H1 (cell line): ENCODE measurements around the gene FOSL2. TPM values are rescaled to one million over a fixed set of nuclear protein-coding genes. Genes with fewer than 3 reads are reported as not detected.
A peak's percentile ranks its signal among the peaks of the same experiment; 100 is the strongest.

Source experiments
- CTCF ChIA-PET: fragments of 300-600 bp; sonication (Branson Sonifier 250); formaldehyde crosslinking; loops from one replicate; lab custom pipeline; 2021; ENCODE audit not compliant: partially characterized antibody; lab: Charles Lee
- POLR2A ChIA-PET: fragments of 300-600 bp; sonication (Branson Sonifier 250); formaldehyde crosslinking; loops from one replicate; lab custom pipeline; 2021; ENCODE audit warnings: inconsistent platforms; ENCODE audit not compliant: partially characterized antibody; lab: Charles Lee
- DNase-seq, 2 experiments: peaks; one replicate each; pipeline versions ENCODE4 v3.0.0 to v3.0.0-alpha.2; 2010 to 2022; ENCODE audit warnings: low spot score in 2 of 2, low read depth in 1 of 2, mixed read lengths in 1 of 2
- FAIRE-seq: peaks from 2 replicates; lab custom pipeline; 2011; peaks lifted over from hg19 to GRCh38; lab: Jason Lieb, UNC
- H2AFZ ChIP-seq: 2 replicates; pipeline ENCODE4 v1.8.1; 2012; ENCODE audit warnings: low read length, inconsistent platforms
- H2AK5ac ChIP-seq: 2 replicates; pipeline ENCODE4 v1.6.1; 2013; ENCODE audit warnings: low read depth, low read length
- H2BK120ac ChIP-seq: replicated peaks from 2 replicates; pipeline ENCODE3; 2013; ENCODE audit warnings: low read depth, low read length, inconsistent platforms
- H2BK12ac ChIP-seq: 2 replicates; pipeline ENCODE4 v1.6.1; 2013; ENCODE audit warnings: low read depth, low read length
- H2BK15ac ChIP-seq: 2 replicates; pipeline ENCODE4 v1.6.1; 2013; ENCODE audit warnings: low read length
- H2BK20ac ChIP-seq: 2 replicates; pipeline ENCODE4 v1.6.1; 2013; ENCODE audit warnings: low read length
- H2BK5ac ChIP-seq: 2 replicates; pipeline ENCODE4 v1.6.1; 2013; ENCODE audit warnings: low read depth, low read length
- H3K14ac ChIP-seq: 2 replicates; pipeline ENCODE4 v1.6.1; 2013; ENCODE audit warnings: inconsistent platforms; ENCODE audit not compliant: insufficient read length
- H3K18ac ChIP-seq: 2 replicates; pipeline ENCODE4 v1.6.1; 2013; ENCODE audit warnings: low read length; ENCODE audit errors: extremely low read depth
- H3K23ac ChIP-seq: 2 replicates; pipeline ENCODE4 v1.6.1; 2013; ENCODE audit warnings: inconsistent platforms; ENCODE audit not compliant: insufficient read length
- H3K23me2 ChIP-seq: 2 replicates; pipeline ENCODE4 v1.6.1; 2013; ENCODE audit warnings: low read depth, low read length
- H3K27ac ChIP-seq: 2 replicates; pipeline ENCODE4 v1.6.1; 2011; ENCODE audit warnings: low read depth, low read length, inconsistent platforms
- H3K27me3 ChIP-seq, 4 experiments: replicated peaks in 1 of 4; 1 replicate in 1 of 4; 2 replicates in 3 of 4; pipeline versions ENCODE4 v1.6.1 to v1.8.1; 2011 to 2013; ENCODE audit warnings: low read length in 3 of 4, mild to moderate bottlenecking in 3 of 4, inconsistent platforms in 2 of 4, mixed read lengths in 2 of 4, moderate library complexity in 1 of 4; ENCODE audit not compliant: control insufficient read depth in 3 of 4, insufficient read depth in 3 of 4; ENCODE audit errors: extremely low read depth in 1 of 4
- H3K36me3 ChIP-seq, 4 experiments: 2 replicates each; pipeline versions ENCODE4 v1.6.1 to v1.8.1; 2011 to 2013; ENCODE audit warnings: mild to moderate bottlenecking in 4 of 4, low read length in 3 of 4, moderate library complexity in 2 of 4, control low read depth in 1 of 4, inconsistent platforms in 1 of 4; ENCODE audit not compliant: insufficient read depth in 4 of 4, control insufficient read depth in 2 of 4
- H3K4ac ChIP-seq: replicated peaks from 2 replicates; pipeline ENCODE3; 2013; ENCODE audit warnings: low read length, low read depth, mixed read lengths, inconsistent platforms; ENCODE audit not compliant: insufficient read length
- H3K4me1 ChIP-seq, 4 experiments: replicated peaks in 1 of 4; 1 replicate in 1 of 4; 2 replicates in 3 of 4; pipeline versions ENCODE4 v1.6.1 to v1.8.1; 2011 to 2013; ENCODE audit warnings: low read length in 3 of 4, inconsistent platforms in 2 of 4, mixed read lengths in 1 of 4; ENCODE audit not compliant: insufficient read depth in 4 of 4, control insufficient read depth in 3 of 4
- H3K4me2 ChIP-seq, 2 experiments: 2 replicates each; pipeline versions ENCODE4 v1.6.1 to v1.8.1; 2011 to 2013; ENCODE audit warnings: low read depth in 2 of 2, low read length in 2 of 2, control low read depth in 1 of 2, inconsistent platforms in 1 of 2, mild to moderate bottlenecking in 1 of 2; ENCODE audit not compliant: insufficient read depth in 1 of 2
- H3K4me3 ChIP-seq, 4 experiments: fragments of 200-600, 300-600 bp in 1 of 4; sonication (generic), shearing (Covaris generic), sonication (Bioruptor Twin) in 1 of 4; 2 replicates each; pipeline versions ENCODE4 v1.5.1 to v1.8.1; 2011 to 2016; ENCODE audit warnings: low read length in 4 of 4, low read depth in 3 of 4, control low read depth in 2 of 4, inconsistent platforms in 2 of 4, mild to moderate bottlenecking in 2 of 4, mixed read lengths in 1 of 4, moderate library complexity in 1 of 4; ENCODE audit not compliant: insufficient read depth in 2 of 4; ENCODE audit errors: extremely low read depth in 1 of 4
- H3K56ac ChIP-seq: replicated peaks from 2 replicates; pipeline ENCODE3; 2013; ENCODE audit warnings: low read depth, mild to moderate bottlenecking, mixed read lengths, low read length, inconsistent platforms; ENCODE audit not compliant: insufficient read length
- H3K79me1 ChIP-seq: 2 replicates; pipeline ENCODE4 v1.6.1; 2013; ENCODE audit warnings: low read depth, low read length, control low read depth
- H3K79me2 ChIP-seq, 2 experiments: 2 replicates each; pipeline versions ENCODE4 v1.6.1 to v1.8.1; 2012 to 2013; ENCODE audit warnings: low read length in 2 of 2, mild to moderate bottlenecking in 2 of 2, inconsistent platforms in 1 of 2; ENCODE audit not compliant: insufficient read depth in 2 of 2, control insufficient read depth in 1 of 2
- H3K9ac ChIP-seq, 4 experiments: replicated peaks in 1 of 4; 1 replicate in 1 of 4; 2 replicates in 3 of 4; pipeline versions ENCODE4 v1.6.1 to v1.8.1; 2011 to 2013; ENCODE audit warnings: low read depth in 3 of 4, low read length in 3 of 4, control low read depth in 2 of 4, mild to moderate bottlenecking in 2 of 4, moderate library complexity in 2 of 4, inconsistent platforms in 1 of 4; ENCODE audit errors: extremely low read depth in 1 of 4
- H3K9me3 ChIP-seq, 2 experiments: 2 replicates each; pipeline versions ENCODE4 v1.6.1 to v1.8.1; 2012 to 2013; ENCODE audit warnings: mild to moderate bottlenecking in 2 of 2, moderate library complexity in 2 of 2, control low read depth in 1 of 2, inconsistent platforms in 1 of 2, low read depth in 1 of 2, low read length in 1 of 2, mixed read lengths in 1 of 2; ENCODE audit not compliant: insufficient read depth in 2 of 2
- H4K20me1 ChIP-seq, 2 experiments: replicated peaks in 1 of 2; 2 replicates each; pipeline versions ENCODE3 to v1.8.1; 2011 to 2013; ENCODE audit warnings: inconsistent platforms in 2 of 2, low read length in 2 of 2, mild to moderate bottlenecking in 1 of 2; ENCODE audit not compliant: insufficient read depth in 2 of 2, control insufficient read depth in 1 of 2
- H4K5ac ChIP-seq: 2 replicates; pipeline ENCODE4 v1.6.1; 2013; ENCODE audit warnings: low read length, low read depth, mixed read lengths, inconsistent platforms; ENCODE audit not compliant: insufficient read length
- H4K8ac ChIP-seq: 2 replicates; pipeline ENCODE4 v1.8.0; 2013; ENCODE audit warnings: mild to moderate bottlenecking, moderate library complexity, low read length, inconsistent platforms; ENCODE audit not compliant: insufficient read depth; ENCODE audit errors: extremely low read depth
- H4K91ac ChIP-seq: replicated peaks from 2 replicates; pipeline ENCODE3; 2013; ENCODE audit warnings: low read length, mixed read lengths, inconsistent platforms; ENCODE audit not compliant: insufficient read length
- BACH1 ChIP-seq: IDR thresholded peaks from 2 replicates; pipeline ENCODE4 v1.6.1; 2012; ENCODE audit warnings: low read length, improper control_type of control experiment
- E2F6 ChIP-seq: IDR thresholded peaks from 2 replicates; pipeline ENCODE4 v1.6.1; 2012; ENCODE audit warnings: inconsistent platforms
- EGR1 ChIP-seq: IDR thresholded peaks from 2 replicates; pipeline ENCODE4 v1.6.1; 2011; ENCODE audit warnings: low read depth, low read length, borderline replicate concordance
- KDM4A ChIP-seq: IDR thresholded peaks from one replicate; pipeline ENCODE4 v1.7.1; 2012; ENCODE audit warnings: low read depth, mild to moderate bottlenecking, moderate library complexity, low read length, inconsistent platforms; ENCODE audit not compliant: severe bottlenecking
- MAFK ChIP-seq: IDR thresholded peaks from 2 replicates; pipeline ENCODE4 v1.6.1; 2012; ENCODE audit warnings: low read depth, mild to moderate bottlenecking, improper control_type of control experiment, low read length
- POLR2A ChIP-seq, 2 experiments: IDR thresholded peaks; 1 replicate in 1 of 2; 2 replicates in 1 of 2; pipeline ENCODE4 v1.6.1; 2011; ENCODE audit warnings: low read depth in 2 of 2, low read length in 2 of 2, mild to moderate bottlenecking in 2 of 2; ENCODE audit errors: control extremely low read depth in 1 of 2
- RAD21 ChIP-seq, 2 experiments: IDR thresholded peaks in 1 of 2; conservative IDR thresholded peaks in 1 of 2; 2 replicates each; pipeline ENCODE4 v1.6.1; 2011; ENCODE audit warnings: low read depth in 2 of 2, low read length in 2 of 2, improper control_type of control experiment in 1 of 2, inconsistent platforms in 1 of 2, mild to moderate bottlenecking in 1 of 2, moderate library complexity in 1 of 2
- RBBP5 ChIP-seq: IDR thresholded peaks from 2 replicates; pipeline ENCODE4 v1.7.1; 2012; ENCODE audit warnings: low read depth, mild to moderate bottlenecking, inconsistent platforms, low read length, moderate library complexity, borderline replicate concordance
- SP2 ChIP-seq: IDR thresholded peaks from 2 replicates; pipeline ENCODE4 v1.6.1; 2012; ENCODE audit warnings: mild to moderate bottlenecking, low read length, inconsistent platforms
- TAF1 ChIP-seq: IDR thresholded peaks from 2 replicates; pipeline ENCODE4 v1.6.1; 2011; ENCODE audit warnings: mild to moderate bottlenecking, low read depth, low read length
- TBP ChIP-seq: IDR thresholded peaks from 2 replicates; pipeline ENCODE4 v1.6.1; 2011; ENCODE audit warnings: low read depth, low read length, improper control_type of control experiment
- TEAD4 ChIP-seq: IDR thresholded peaks from 2 replicates; pipeline ENCODE4 v1.6.1; 2012; ENCODE audit warnings: low read depth, low read length, inconsistent platforms, mixed read lengths
- WGBS, 2 experiments: shearing (Covaris generic) in 1 of 2; methylation state at CpG; one replicate each; pipeline versions ENCODE4 v1.1.6 to v1.1.7; 2013 to 2015; ENCODE audit warnings: low lambda C conversion rate in 2 of 2, mixed read lengths in 2 of 2, inconsistent platforms in 1 of 2, low coverage in 1 of 2, missing lambda C conversion rate in 1 of 2; ENCODE audit not compliant: insufficient replicate concordance in 2 of 2, insufficient coverage in 1 of 2, insufficient read length in 1 of 2; ENCODE audit errors: extremely low coverage in 1 of 2, missing lambda C conversion rate in 1 of 2; 5-methylcytosine and 5-hydroxymethylcytosine counted together
- polyA plus RNA-seq, 7 experiments: library from polyadenylated mRNA; depleted of rRNA in 3 of 7; stranded (reverse) in 5 of 7; unstranded in 2 of 7; fragments of >200 nt in 5 of 7; fragments of 200-250 nt in 2 of 7; gene quantifications; 1 replicate in 5 of 7; 2 replicates in 1 of 7; 4 replicates in 1 of 7; pipeline versions ENCODE4 v1.2.1 to v1.2.3, GENCODE V29; 2011 to 2013; ENCODE audit warnings: missing spikeins in 2 of 7, mixed read lengths in 2 of 7
- total RNA-seq: library from RNA; stranded (reverse); fragmentation: NEBNext Ultra II Directional; extraction: Animal tissue kit (Norgen Biotek cat#: 25700); gene quantifications from 2 replicates; pipeline ENCODE4 v1.2.1, GENCODE V29; 2021

The FOSL2 gene
- total and polyA plus RNA-seq, 2 of the 8 experiments (the other 6 are each of a cell fraction or from before 2014, with no cell fraction given), result 1.5 to 4.5 TPM

GRCh38 chr2:28390241-28390745 is 2.4 kb upstream of the FOSL2 start:
- peak overlapping the region; percentile 81 to 87 for H3K4me2 ChIP-seq
- no peak overlapping the region for H4K91ac ChIP-seq
- H3K9ac ChIP-seq, result peak overlapping the region; percentile 16 to 82 (median 48); a peak in 6 of 7 replicates
- no peak for FAIRE-seq
- no peak overlapping the region for H2AK5ac ChIP-seq
- H3K4me1 ChIP-seq, result peaks cover 9 to 22% (median 14%) of the 10 kb centered on the region in 4 experiments
- H3K14ac ChIP-seq, result no peak overlapping the region
- H3K27me3 ChIP-seq, result peaks cover 17 to 54% (median 42%) of the 10 kb centered on the region in 4 experiments
- peak overlapping the region; percentile 59; the same call in 1 of the 2 replicates for H4K8ac ChIP-seq
- 0 out of 2 replicates have a peak overlapping the region, but pooled peaks have one; percentile 6 for H3K27ac ChIP-seq
- peak overlapping the region; percentile 48; the same call in 1 of the 2 replicates for H3K18ac ChIP-seq
- no peak overlapping the region for H2BK15ac ChIP-seq
- CTCF ChIA-PET, result interaction anchor here (1.6 kb wide), 1 partner anchor 11 kb away, joined by 5 read pairs; no protein-coding TSS in a partner anchor
- peaks cover 2 to 4% of the 10 kb centered on the region in 2 experiments for H4K20me1 ChIP-seq
- peaks cover 26% of the 10 kb centered on the region for H3K23me2 ChIP-seq
- H3K79me2 ChIP-seq, result no peaks in the 10 kb centered on the region
- no peak overlapping the region for H2BK120ac ChIP-seq
- no peak overlapping the region for H3K56ac ChIP-seq
- no peaks in the 10 kb centered on the region for H3K9me3 ChIP-seq
- peak overlapping the region; percentile 54; the same call in 1 of the 2 replicates for H2AFZ ChIP-seq
- POLR2A ChIA-PET, result interaction anchor here (0.8 to 4.2 kb wide), 14 partner anchors 9 to 674 kb away, joined by 3 to 17 read pairs (median 5); partner anchors contain the start of genes BABAM2 and RBKS
- peak overlapping the region; percentile 61; the same call in 1 of the 2 replicates for H2BK20ac ChIP-seq
- WGBS, 2 experiments, result 0% methylated on average over 4 of the region's 45 CpGs; no CpG with 5 or more reads in 1 of the 2 experiments
- H2BK12ac ChIP-seq, result peak overlapping the region; percentile 85
- peak overlapping the region; percentile 40 for H3K4ac ChIP-seq
- H3K36me3 ChIP-seq, result no peaks in the 10 kb centered on the region
- peak; percentile 25 to 82 for DNase-seq
- no peak overlapping the region for H4K5ac ChIP-seq
- peak overlapping the region; percentile 51 to 94 (median 69) for H3K4me3 ChIP-seq
- H3K23ac ChIP-seq, result no peak overlapping the region
- H3K79me1 ChIP-seq, result no peaks in the 10 kb centered on the region
- H2BK5ac ChIP-seq, result peak overlapping the region; percentile 78; the same call in 1 of the 2 replicates
- TF ChIP-seq POLR2A (IDR thresholded peaks at IDR 0.05; ENCODE audit: control extremely low read depth in 1 of 2, low read depth in 2 of 2, low read length in 2 of 2) (peak in 1 of 2 experiments; percentile 58; a peak in 1 of 3 replicates), TAF1 (peak; percentile 64), BACH1 (no peak), MAFK (no peak), TBP (peak; percentile 53; the same call in 1 of the 2 replicates), RBBP5 (peak; percentile 92; the same call in 1 of the 2 replicates), TEAD4 (peak; percentile 18; the same call in 1 of the 2 replicates), RAD21 (IDR thresholded peaks at IDR 0.05 in 1 of 2, conservative IDR thresholded peaks at IDR 0.05 in 1 of 2; ENCODE audit: low read depth in 2 of 2, low read length in 2 of 2) (peak in 1 of 2 experiments; percentile 4; a peak in 1 of 4 replicates), KDM4A (peak; percentile 70), SP2 (no peak), E2F6 (peak; percentile 82), EGR1 (0 out of 2 replicates have a peak, but pooled peaks have one; percentile 29)
